Ovary (tissue), 3 donors: Measurements from ENCODE around the gene GNA14.

Experiments
- EP300 ChIP-seq: sonication (generic); formaldehyde crosslinking; IDR thresholded peaks from one replicate; pipeline ENCODE4 v1.6.1; 2017; ENCODE audit warnings: antibody characterized with exemption
- POLR2A ChIP-seq: fragments of 450-650 bp; IDR thresholded peaks from one replicate; pipeline ENCODE4 v1.6.1; 2017; ENCODE audit warnings: antibody characterized with exemption, mild to moderate bottlenecking, moderate library complexity
- TF ChIP-seq, protein P1 (sequence below), 3 donors: fragments of 450-650 bp in 2 of 3; fragments of 200-600 bp in 1 of 3; IDR thresholded peaks; one replicate each; pipeline versions ENCODE4 v1.5.1 to v1.8.0; 2016 to 2022; ENCODE audit warnings: antibody characterized with exemption in 3 of 3, mild to moderate bottlenecking in 1 of 3
- donor health status: DM: no; HTN: no; CAD: no.

- TF ChIP-seq, protein P1, sequence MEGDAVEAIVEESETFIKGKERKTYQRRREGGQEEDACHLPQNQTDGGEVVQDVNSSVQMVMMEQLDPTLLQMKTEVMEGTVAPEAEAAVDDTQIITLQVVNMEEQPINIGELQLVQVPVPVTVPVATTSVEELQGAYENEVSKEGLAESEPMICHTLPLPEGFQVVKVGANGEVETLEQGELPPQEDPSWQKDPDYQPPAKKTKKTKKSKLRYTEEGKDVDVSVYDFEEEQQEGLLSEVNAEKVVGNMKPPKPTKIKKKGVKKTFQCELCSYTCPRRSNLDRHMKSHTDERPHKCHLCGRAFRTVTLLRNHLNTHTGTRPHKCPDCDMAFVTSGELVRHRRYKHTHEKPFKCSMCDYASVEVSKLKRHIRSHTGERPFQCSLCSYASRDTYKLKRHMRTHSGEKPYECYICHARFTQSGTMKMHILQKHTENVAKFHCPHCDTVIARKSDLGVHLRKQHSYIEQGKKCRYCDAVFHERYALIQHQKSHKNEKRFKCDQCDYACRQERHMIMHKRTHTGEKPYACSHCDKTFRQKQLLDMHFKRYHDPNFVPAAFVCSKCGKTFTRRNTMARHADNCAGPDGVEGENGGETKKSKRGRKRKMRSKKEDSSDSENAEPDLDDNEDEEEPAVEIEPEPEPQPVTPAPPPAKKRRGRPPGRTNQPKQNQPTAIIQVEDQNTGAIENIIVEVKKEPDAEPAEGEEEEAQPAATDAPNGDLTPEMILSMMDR (IDR thresholded peaks at IDR 0.05), result no peak
- TF ChIP-seq EP300 (no peak), POLR2A (no peak)
Observed at GRCh38 chr9:77582961-77583576, 65.1 kb downstream of the GNA14 start.
